HepG2 (cell line): ENCODE results near the gene MTSS2. TPM values are rescaled to one million over a fixed set of nuclear protein-coding genes. Genes with fewer than 3 reads are reported as not detected.

Source experiments
- ATF6 ChIP-seq: sonication (generic); formaldehyde crosslinking; conservative IDR thresholded peaks from 2 replicates; pipeline ENCODE4 v1.4.0; 2020; ENCODE audit warnings: missing genetic modification reagents
- CSRNP1 ChIP-seq: sonication (generic); formaldehyde crosslinking; IDR thresholded peaks from 2 replicates; pipeline ENCODE4 v1.8.1; 2023; ENCODE audit warnings: mild to moderate bottlenecking, missing genetic modification reagents
- E2F1 ChIP-seq: sonication (generic); formaldehyde crosslinking; IDR thresholded peaks from 2 replicates; pipeline ENCODE4 v1.5.0; 2020; ENCODE audit warnings: missing genetic modification reagents
- FOXO4 ChIP-seq: sonication (generic); formaldehyde crosslinking; conservative IDR thresholded peaks from 2 replicates; pipeline ENCODE4 v1.8.1; 2023; ENCODE audit warnings: missing genetic modification reagents
- FOXP1 ChIP-seq, 2 experiments: fragments of 450-650 bp in 1 of 2; IDR thresholded peaks; 2 replicates each; pipeline ENCODE4 v1.6.1; 2017 to 2018; ENCODE audit warnings: antibody characterized with exemption in 1 of 2
- MAFG ChIP-seq: sonication (generic); formaldehyde crosslinking; IDR thresholded peaks from 2 replicates; pipeline ENCODE4 v1.5.1; 2020; ENCODE audit warnings: mild to moderate bottlenecking, missing genetic modification reagents
- MXD1 ChIP-seq: sonication (generic); formaldehyde crosslinking; IDR thresholded peaks from 2 replicates; pipeline ENCODE4 v1.4.0; 2020; ENCODE audit warnings: mild to moderate bottlenecking, missing genetic modification reagents
- SIX4 ChIP-seq: sonication (generic); formaldehyde crosslinking; IDR thresholded peaks from 2 replicates; pipeline ENCODE4 v1.4.0; 2020; ENCODE audit warnings: missing genetic modification reagents
- TARDBP ChIP-seq: sonication (generic); formaldehyde crosslinking; IDR thresholded peaks from 2 replicates; pipeline ENCODE4 v1.8.0; 2022; ENCODE audit warnings: mild to moderate bottlenecking, missing genetic modification reagents
- TGIF2 ChIP-seq: IDR thresholded peaks from 2 replicates; pipeline ENCODE4 v1.6.1; 2016; ENCODE audit warnings: control low read depth, missing compliant biosample characterization
- YY1 ChIP-seq: IDR thresholded peaks from 2 replicates; pipeline ENCODE4 v1.6.1; 2011; ENCODE audit warnings: low read length, low read depth, moderate library complexity, mild to moderate bottlenecking; ENCODE audit not compliant: insufficient read depth, insufficient replicate concordance
- ZMYM3 ChIP-seq: sonication (generic); formaldehyde crosslinking; IDR thresholded peaks from 2 replicates; pipeline ENCODE4 v1.5.1; 2020; ENCODE audit warnings: mild to moderate bottlenecking, missing genetic modification reagents
- ZNF367 ChIP-seq: sonication (generic); formaldehyde crosslinking; IDR thresholded peaks from 2 replicates; pipeline ENCODE4 v1.4.0; 2020; ENCODE audit warnings: missing genetic modification reagents, borderline replicate concordance
- ZNF772 ChIP-seq: sonication (generic); formaldehyde crosslinking; IDR thresholded peaks from 2 replicates; pipeline ENCODE4 v1.5.0; 2020; ENCODE audit warnings: mild to moderate bottlenecking, missing genetic modification reagents
- ZNF839 ChIP-seq: sonication (generic); formaldehyde crosslinking; IDR thresholded peaks from 2 replicates; pipeline ENCODE4 v1.4.0; 2020; ENCODE audit warnings: missing genetic modification reagents, mild to moderate bottlenecking, borderline replicate concordance
- polyA plus RNA-seq, 8 experiments: library from polyadenylated mRNA; depleted of rRNA in 3 of 8; stranded (reverse) in 7 of 8; unstranded in 1 of 8; fragments of >200 nt; fragmentation: Illumina TruSeq in 4 of 8; extraction: Trizol in 4 of 8; gene quantifications; 2 replicates each; pipeline versions ENCODE4 v1.2.1 to v1.2.3, GENCODE V29; 2011 to 2016; ENCODE audit warnings: low read depth in 4 of 8, missing spikeins in 1 of 8, mixed read lengths in 1 of 8; ENCODE audit not compliant: insufficient read depth in 1 of 8
- total RNA-seq, 5 experiments: library from RNA; depleted of rRNA; stranded (reverse); fragments of >200 nt; fragmentation: Illumina TruSeq; extraction: Trizol; gene quantifications; 2 replicates each; pipeline ENCODE4 v1.2.3, GENCODE V29; 2016; ENCODE audit warnings: low read depth in 1 of 5
- TF ChIP-seq, protein P1 (sequence below): IDR thresholded peaks from 2 replicates; pipeline ENCODE4 v1.6.1; 2018; ENCODE audit warnings: missing genetic modification reagents, mild to moderate bottlenecking, missing compliant biosample characterization
- TF ChIP-seq, protein P2 (sequence below): sonication (generic); formaldehyde crosslinking; IDR thresholded peaks from 2 replicates; pipeline ENCODE4 v1.4.0; 2020; ENCODE audit warnings: missing genetic modification reagents

Gene MTSS2
- total and polyA plus RNA-seq, 2 of the 13 experiments (the other 11 are each of a cell fraction or from before 2014, with no cell fraction given), result 132 to 242 TPM

DNA sequence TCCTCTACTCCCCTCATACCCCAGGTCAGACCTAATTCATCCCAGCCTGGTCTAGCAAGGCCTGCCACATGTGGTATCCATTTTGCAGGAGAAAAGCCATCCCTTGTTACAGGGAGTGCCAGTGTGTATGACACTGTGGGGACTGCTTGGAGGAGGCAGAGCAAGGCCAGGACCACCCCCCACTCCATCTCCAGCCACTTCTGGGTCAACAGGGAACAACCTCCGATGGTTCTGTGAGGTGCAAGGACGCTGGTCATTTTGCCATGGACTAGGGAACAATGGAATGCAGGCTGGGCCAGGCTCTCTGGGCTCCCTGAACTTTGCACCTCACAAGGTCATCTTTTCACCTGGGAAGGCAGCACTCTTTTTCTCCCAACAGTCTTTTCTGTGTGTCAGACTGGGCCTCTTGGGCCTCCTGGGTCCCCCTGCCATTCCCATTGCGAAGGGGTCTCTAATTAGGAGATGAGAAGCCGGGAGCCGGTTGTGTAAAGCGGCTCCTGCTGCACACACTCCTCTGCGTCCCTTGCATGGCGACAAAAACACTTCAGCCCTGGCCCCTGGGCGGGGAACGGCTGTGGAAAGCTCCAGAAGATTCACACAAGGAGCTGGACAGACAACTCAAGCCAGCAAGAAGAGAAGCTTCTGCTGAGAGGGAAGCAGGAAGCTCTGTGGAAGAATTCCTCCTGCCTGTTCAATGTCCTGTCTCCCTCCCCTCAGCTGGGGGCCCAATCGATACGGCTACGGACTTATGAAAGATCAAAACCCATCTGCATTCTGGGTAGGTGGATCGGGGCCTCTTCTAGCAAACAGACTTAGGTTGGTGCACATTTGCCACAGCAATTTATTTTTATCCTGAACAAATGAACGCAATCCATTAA, 38.5 kb upstream of the MTSS2 start (continued):
- TF ChIP-seq, protein P1, sequence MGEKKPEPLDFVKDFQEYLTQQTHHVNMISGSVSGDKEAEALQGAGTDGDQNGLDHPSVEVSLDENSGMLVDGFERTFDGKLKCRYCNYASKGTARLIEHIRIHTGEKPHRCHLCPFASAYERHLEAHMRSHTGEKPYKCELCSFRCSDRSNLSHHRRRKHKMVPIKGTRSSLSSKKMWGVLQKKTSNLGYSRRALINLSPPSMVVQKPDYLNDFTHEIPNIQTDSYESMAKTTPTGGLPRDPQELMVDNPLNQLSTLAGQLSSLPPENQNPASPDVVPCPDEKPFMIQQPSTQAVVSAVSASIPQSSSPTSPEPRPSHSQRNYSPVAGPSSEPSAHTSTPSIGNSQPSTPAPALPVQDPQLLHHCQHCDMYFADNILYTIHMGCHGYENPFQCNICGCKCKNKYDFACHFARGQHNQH (CRISPR knock-in tag), result 0 out of 2 replicates have a peak, but pooled peaks have one; percentile 15
- TF ChIP-seq CSRNP1 (CRISPR knock-in tag) (peak; percentile 19; the same call in 1 of the 2 replicates), E2F1 (CRISPR knock-in tag) (peak; percentile 46), ATF6 (CRISPR knock-in tag) (0 out of 2 replicates have a peak, but pooled peaks have one; percentile 17), FOXO4 (CRISPR knock-in tag) (no peak), FOXP1 (IDR thresholded peaks at IDR 0.05) (no peak), FOXP1 (CRISPR knock-in tag; IDR thresholded peaks at IDR 0.05) (peak; percentile 55; the same call in 1 of the 2 replicates), YY1 (peak; percentile 33), ZMYM3 (peak; percentile 19), TARDBP (CRISPR knock-in tag) (peak; percentile 90), TGIF2 (CRISPR knock-in tag) (no peak; the same call in 1 of the 2 replicates), ZNF772 (CRISPR knock-in tag) (no peak), ZNF367 (CRISPR knock-in tag) (no peak), MXD1 (CRISPR knock-in tag) (no peak), MAFG (CRISPR knock-in tag) (no peak), ZNF839 (CRISPR knock-in tag) (no peak), SIX4 (no peak; the same call in 1 of the 2 replicates)
- TF ChIP-seq, protein P2, sequence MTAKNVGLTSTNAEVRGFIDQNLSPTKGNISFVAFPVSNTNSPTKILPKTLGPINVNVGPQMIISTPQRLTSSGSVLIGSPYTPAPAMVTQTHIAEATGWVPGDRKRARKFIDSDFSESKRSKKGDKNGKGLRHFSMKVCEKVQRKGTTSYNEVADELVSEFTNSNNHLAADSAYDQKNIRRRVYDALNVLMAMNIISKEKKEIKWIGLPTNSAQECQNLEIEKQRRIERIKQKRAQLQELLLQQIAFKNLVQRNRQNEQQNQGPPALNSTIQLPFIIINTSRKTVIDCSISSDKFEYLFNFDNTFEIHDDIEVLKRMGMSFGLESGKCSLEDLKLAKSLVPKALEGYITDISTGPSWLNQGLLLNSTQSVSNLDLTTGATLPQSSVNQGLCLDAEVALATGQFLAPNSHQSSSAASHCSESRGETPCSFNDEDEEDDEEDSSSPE (CRISPR knock-in tag), result 0 out of 2 replicates have a peak, but pooled peaks have one; percentile 23
